HepG2 (cell line): ENCODE data around the gene NT5C. TPM values are rescaled to one million over a fixed set of nuclear protein-coding genes. Genes with fewer than 3 reads are reported as not detected.

Experiments used
- BCL3 ChIP-seq: sonication (generic); formaldehyde crosslinking; IDR thresholded peaks from 2 replicates; pipeline ENCODE4 v1.5.1; 2020; ENCODE audit warnings: mild to moderate bottlenecking, missing genetic modification reagents, moderate library complexity
- ETV6 ChIP-seq: sonication (generic); formaldehyde crosslinking; conservative IDR thresholded peaks from 2 replicates; pipeline ENCODE4 v1.4.0; 2020; ENCODE audit warnings: missing genetic modification reagents
- KAT2B ChIP-seq: fragments of 150-350 bp; IDR thresholded peaks from 2 replicates; pipeline ENCODE4 v1.6.1; 2014; ENCODE audit warnings: low read depth, low read length, borderline replicate concordance
- MTA3 ChIP-seq: sonication (generic); formaldehyde crosslinking; IDR thresholded peaks from 2 replicates; pipeline ENCODE4 v1.4.0; 2020; ENCODE audit warnings: missing genetic modification reagents
- NBN ChIP-seq: fragments of 450-650 bp; conservative IDR thresholded peaks from 2 replicates; pipeline ENCODE4 v1.6.1; 2017
- PHF21A ChIP-seq: sonication (generic); formaldehyde crosslinking; IDR thresholded peaks from 2 replicates; pipeline ENCODE4 v1.5.0; 2020; ENCODE audit warnings: mild to moderate bottlenecking, missing genetic modification reagents
- SNRNP70 ChIP-seq: fragments of 200-400 bp; formaldehyde crosslinking; IDR thresholded peaks from 2 replicates; pipeline ENCODE4 v1.6.1; 2017; ENCODE audit warnings: mild to moderate bottlenecking, low read depth, low read length, moderate library complexity
- TFDP2 ChIP-seq: sonication (generic); formaldehyde crosslinking; IDR thresholded peaks from 2 replicates; pipeline ENCODE4 v1.4.0; 2020; ENCODE audit warnings: missing genetic modification reagents
- TRIM22 ChIP-seq: fragments of 450-650 bp; IDR thresholded peaks from 2 replicates; pipeline ENCODE4 v1.6.1; 2017
- ZBTB20 ChIP-seq: sonication (generic); formaldehyde crosslinking; IDR thresholded peaks from 2 replicates; pipeline ENCODE4 v1.8.1; 2023; ENCODE audit warnings: missing genetic modification reagents, low read depth, mild to moderate bottlenecking, borderline replicate concordance
- ZHX2 ChIP-seq, 2 experiments: sonication (generic) in 1 of 2; formaldehyde crosslinking in 1 of 2; IDR thresholded peaks; 2 replicates each; pipeline versions ENCODE4 v1.6.1 to v1.9.0; 2014 to 2022; ENCODE audit warnings: antibody characterized with exemption in 1 of 2, borderline replicate concordance in 1 of 2, inconsistent platforms in 1 of 2, low read depth in 1 of 2, missing genetic modification reagents in 1 of 2
- ZIK1 ChIP-seq: sonication (generic); formaldehyde crosslinking; IDR thresholded peaks from 2 replicates; pipeline ENCODE4 v1.5.0; 2020; ENCODE audit warnings: mild to moderate bottlenecking, low read depth, missing genetic modification reagents, borderline replicate concordance
- ZNF101 ChIP-seq: sonication (generic); formaldehyde crosslinking; IDR thresholded peaks from 2 replicates; pipeline ENCODE4 v1.4.0; 2020; ENCODE audit warnings: mild to moderate bottlenecking, low read depth, missing genetic modification reagents, borderline replicate concordance
- ZNF260 ChIP-seq: sonication (generic); formaldehyde crosslinking; IDR thresholded peaks from 2 replicates; pipeline ENCODE4 v1.4.0; 2020; ENCODE audit warnings: missing genetic modification reagents, low read depth, mild to moderate bottlenecking, borderline replicate concordance
- ZNF275 ChIP-seq: sonication (generic); formaldehyde crosslinking; IDR thresholded peaks from 2 replicates; pipeline ENCODE4 v1.8.0; 2022; ENCODE audit warnings: missing genetic modification reagents, mild to moderate bottlenecking, inconsistent platforms, borderline replicate concordance
- ZNF451 ChIP-seq: sonication (generic); formaldehyde crosslinking; IDR thresholded peaks from 2 replicates; pipeline ENCODE4 v1.5.0; 2020; ENCODE audit warnings: mild to moderate bottlenecking, missing genetic modification reagents
- ZNF740 ChIP-seq: sonication (generic); formaldehyde crosslinking; IDR thresholded peaks from 2 replicates; pipeline ENCODE4 v1.4.0; 2020; ENCODE audit warnings: missing genetic modification reagents
- polyA plus RNA-seq, 8 experiments: library from polyadenylated mRNA; depleted of rRNA in 3 of 8; stranded (reverse) in 7 of 8; unstranded in 1 of 8; fragments of >200 nt; fragmentation: Illumina TruSeq in 4 of 8; extraction: Trizol in 4 of 8; gene quantifications; 2 replicates each; pipeline versions ENCODE4 v1.2.1 to v1.2.3, GENCODE V29; 2011 to 2016; ENCODE audit warnings: low read depth in 4 of 8, missing spikeins in 1 of 8, mixed read lengths in 1 of 8; ENCODE audit not compliant: insufficient read depth in 1 of 8
- total RNA-seq, 5 experiments: library from RNA; depleted of rRNA; stranded (reverse); fragments of >200 nt; fragmentation: Illumina TruSeq; extraction: Trizol; gene quantifications; 2 replicates each; pipeline ENCODE4 v1.2.3, GENCODE V29; 2016; ENCODE audit warnings: low read depth in 1 of 5

Gene NT5C
- total and polyA plus RNA-seq, 2 of the 13 experiments (the other 11 are each of a cell fraction or from before 2014, with no cell fraction given): 42.8 to 48.6 TPM

- TF ChIP-seq TFDP2 (CRISPR knock-in tag) (no peak), ZNF275 (no peak), ZNF740 (CRISPR knock-in tag) (no peak), SNRNP70 (no peak), ZHX2 (IDR thresholded peaks at IDR 0.05; ENCODE audit: low read depth) (no peak), ZHX2 (CRISPR knock-in tag; IDR thresholded peaks at IDR 0.05; ENCODE audit: borderline replicate concordance) (no peak), ZBTB20 (CRISPR knock-in tag) (no peak), ZNF101 (CRISPR knock-in tag) (no peak), MTA3 (CRISPR knock-in tag) (no peak), KAT2B (no peak), NBN (no peak), ZIK1 (CRISPR knock-in tag) (no peak), ETV6 (no peak), PHF21A (CRISPR knock-in tag) (no peak), ZNF451 (CRISPR knock-in tag) (no peak), BCL3 (CRISPR knock-in tag) (no peak), ZNF260 (CRISPR knock-in tag) (no peak), TRIM22 (no peak)
Observed at GRCh38 chr17:75152922-75153779, 21.6 kb upstream of the NT5C start (continued).
